NT2/D1 (cell line): ENCODE results near the gene OR8B2.

Experiments
- SUZ12 ChIP-seq: IDR thresholded peaks from 2 replicates; pipeline ENCODE4 v1.6.1; 2011; ENCODE audit not compliant: insufficient read length, insufficient read depth; ENCODE audit errors: extremely low read depth
- ZNF274 ChIP-seq: IDR thresholded peaks from 2 replicates; pipeline ENCODE4 v1.6.1; 2011; ENCODE audit warnings: mild to moderate bottlenecking, low read depth, low read length

GRCh38 chr11:124346311-124346955 lies 37.9 kb downstream of the OR8B2 start:
- no peak for TF ChIP-seq ZNF274
- no peak for TF ChIP-seq SUZ12
